Body of pancreas (tissue), 4 donors: ENCODE results near the gene PSMB2.

Experiments used
- POLR2A ChIP-seq, 3 donors: fragments of 450-650 bp; IDR thresholded peaks; one replicate each; pipeline ENCODE4 v1.6.1; 2016; ENCODE audit warnings: antibody characterized with exemption in 3 of 3, mild to moderate bottlenecking in 2 of 3
- TF ChIP-seq, protein P1 (sequence below), 7 experiments: fragments of 450-650 bp in 4 of 7; fragments of 200-600 bp in 3 of 7; sonication (generic) in 3 of 7; IDR thresholded peaks; one replicate each; pipeline ENCODE4 v1.5.1; 2016 to 2019; ENCODE audit warnings: antibody characterized with exemption in 7 of 7

- TF ChIP-seq, protein P1, sequence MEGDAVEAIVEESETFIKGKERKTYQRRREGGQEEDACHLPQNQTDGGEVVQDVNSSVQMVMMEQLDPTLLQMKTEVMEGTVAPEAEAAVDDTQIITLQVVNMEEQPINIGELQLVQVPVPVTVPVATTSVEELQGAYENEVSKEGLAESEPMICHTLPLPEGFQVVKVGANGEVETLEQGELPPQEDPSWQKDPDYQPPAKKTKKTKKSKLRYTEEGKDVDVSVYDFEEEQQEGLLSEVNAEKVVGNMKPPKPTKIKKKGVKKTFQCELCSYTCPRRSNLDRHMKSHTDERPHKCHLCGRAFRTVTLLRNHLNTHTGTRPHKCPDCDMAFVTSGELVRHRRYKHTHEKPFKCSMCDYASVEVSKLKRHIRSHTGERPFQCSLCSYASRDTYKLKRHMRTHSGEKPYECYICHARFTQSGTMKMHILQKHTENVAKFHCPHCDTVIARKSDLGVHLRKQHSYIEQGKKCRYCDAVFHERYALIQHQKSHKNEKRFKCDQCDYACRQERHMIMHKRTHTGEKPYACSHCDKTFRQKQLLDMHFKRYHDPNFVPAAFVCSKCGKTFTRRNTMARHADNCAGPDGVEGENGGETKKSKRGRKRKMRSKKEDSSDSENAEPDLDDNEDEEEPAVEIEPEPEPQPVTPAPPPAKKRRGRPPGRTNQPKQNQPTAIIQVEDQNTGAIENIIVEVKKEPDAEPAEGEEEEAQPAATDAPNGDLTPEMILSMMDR (IDR thresholded peaks at IDR 0.05): no peak
- no peak for TF ChIP-seq POLR2A (IDR thresholded peaks at IDR 0.05)
Observed at GRCh38 chr1:35657851-35658250, 16.5 kb upstream of the PSMB2 start.
